HEK293T (cell line): ENCODE data around the gene AKAP6.

Source experiments
- CTCF ChIA-PET: fragments of 350-600 bp; formaldehyde crosslinking; extraction: SDS; loops from one replicate; lab custom pipeline; 2021; ENCODE audit warnings: antibody characterized with exemption, inconsistent platforms; lab: Yijun Ruan, JAX
- POLR2A ChIA-PET: fragments of 350-600 bp; formaldehyde crosslinking; extraction: SDS; loops from one replicate; lab custom pipeline; 2020; ENCODE audit warnings: antibody characterized with exemption, inconsistent platforms; lab: Yijun Ruan, JAX
- DNase-seq: peaks from one replicate; pipeline ENCODE4 v3.0.0; 2012; ENCODE audit warnings: mixed read lengths; ENCODE audit errors: extremely low spot score
- ARNT ChIP-seq: fragments of 450-650 bp; IDR thresholded peaks from 2 replicates; pipeline ENCODE4 v1.6.1; 2017; ENCODE audit warnings: mild to moderate bottlenecking
- BHLHE40 ChIP-seq: fragments of 450-650 bp; IDR thresholded peaks from 2 replicates; pipeline ENCODE4 v1.6.1; 2016; ENCODE audit warnings: mild to moderate bottlenecking, moderate library complexity, borderline replicate concordance
- CTBP1 ChIP-seq: fragments of 450-650 bp; IDR thresholded peaks from 2 replicates; pipeline ENCODE4 v1.6.1; 2016; ENCODE audit warnings: borderline replicate concordance
- ELF4 ChIP-seq: fragments of 450-650 bp; IDR thresholded peaks from 2 replicates; pipeline ENCODE4 v1.6.1; 2017; ENCODE audit warnings: antibody characterized with exemption
- FOXA1 ChIP-seq: fragments of 450-650 bp; IDR thresholded peaks from 2 replicates; pipeline ENCODE4 v1.6.1; 2016; ENCODE audit warnings: mild to moderate bottlenecking
- FOXK2 ChIP-seq: fragments of 450-650 bp; IDR thresholded peaks from 2 replicates; pipeline ENCODE4 v1.6.1; 2016; ENCODE audit warnings: mild to moderate bottlenecking
- FOXM1 ChIP-seq: fragments of 450-650 bp; IDR thresholded peaks from 2 replicates; pipeline ENCODE4 v1.6.1; 2017; ENCODE audit warnings: mild to moderate bottlenecking, borderline replicate concordance
- HDGF ChIP-seq: fragments of 450-650 bp; IDR thresholded peaks from 2 replicates; pipeline ENCODE4 v1.6.1; 2017; ENCODE audit warnings: antibody characterized with exemption, borderline replicate concordance
- L3MBTL2 ChIP-seq: fragments of 450-650 bp; conservative IDR thresholded peaks from 2 replicates; pipeline ENCODE4 v1.6.1; 2016; ENCODE audit warnings: mild to moderate bottlenecking
- LEF1 ChIP-seq: fragments of 450-650 bp; IDR thresholded peaks from 2 replicates; pipeline ENCODE4 v1.6.1; 2017; ENCODE audit warnings: mild to moderate bottlenecking, borderline replicate concordance
- NFRKB ChIP-seq: fragments of 450-650 bp; IDR thresholded peaks from 2 replicates; pipeline ENCODE4 v1.6.1; 2016; ENCODE audit warnings: mild to moderate bottlenecking, moderate library complexity
- PKNOX1 ChIP-seq: fragments of 450-650 bp; IDR thresholded peaks from 2 replicates; pipeline ENCODE4 v1.6.1; 2016
- SP1 ChIP-seq: fragments of 450-650 bp; IDR thresholded peaks from 2 replicates; pipeline ENCODE4 v1.6.1; 2017
- SUZ12 ChIP-seq: fragments of 450-650 bp; IDR thresholded peaks from 2 replicates; pipeline ENCODE4 v1.6.1; 2016; ENCODE audit warnings: mild to moderate bottlenecking
- TARDBP ChIP-seq: fragments of 450-650 bp; IDR thresholded peaks from 2 replicates; pipeline ENCODE4 v1.6.1; 2016
- ZNF384 ChIP-seq: fragments of 450-650 bp; IDR thresholded peaks from 2 replicates; pipeline ENCODE4 v1.6.1; 2016

The AKAP6 gene

GRCh38 chr14:32678088-32678487 is 349.0 kb downstream of the AKAP6 start:
- POLR2A ChIA-PET = no interaction called here
- DNase-seq = no peak
- no peak for TF ChIP-seq FOXK2
- TF ChIP-seq TARDBP = no peak
- no peak for TF ChIP-seq ARNT
- TF ChIP-seq ELF4 = no peak
- no peak for TF ChIP-seq LEF1
- TF ChIP-seq BHLHE40 = no peak
- no peak for TF ChIP-seq SUZ12
- no peak for TF ChIP-seq PKNOX1
- no peak for TF ChIP-seq NFRKB
- TF ChIP-seq FOXA1 = no peak
- TF ChIP-seq FOXM1 = no peak
- TF ChIP-seq HDGF = no peak
- no peak for TF ChIP-seq SP1
- TF ChIP-seq L3MBTL2 = no peak
- TF ChIP-seq CTBP1 = no peak
- no peak for TF ChIP-seq ZNF384
- CTCF ChIA-PET = no interaction called here

DNA sequence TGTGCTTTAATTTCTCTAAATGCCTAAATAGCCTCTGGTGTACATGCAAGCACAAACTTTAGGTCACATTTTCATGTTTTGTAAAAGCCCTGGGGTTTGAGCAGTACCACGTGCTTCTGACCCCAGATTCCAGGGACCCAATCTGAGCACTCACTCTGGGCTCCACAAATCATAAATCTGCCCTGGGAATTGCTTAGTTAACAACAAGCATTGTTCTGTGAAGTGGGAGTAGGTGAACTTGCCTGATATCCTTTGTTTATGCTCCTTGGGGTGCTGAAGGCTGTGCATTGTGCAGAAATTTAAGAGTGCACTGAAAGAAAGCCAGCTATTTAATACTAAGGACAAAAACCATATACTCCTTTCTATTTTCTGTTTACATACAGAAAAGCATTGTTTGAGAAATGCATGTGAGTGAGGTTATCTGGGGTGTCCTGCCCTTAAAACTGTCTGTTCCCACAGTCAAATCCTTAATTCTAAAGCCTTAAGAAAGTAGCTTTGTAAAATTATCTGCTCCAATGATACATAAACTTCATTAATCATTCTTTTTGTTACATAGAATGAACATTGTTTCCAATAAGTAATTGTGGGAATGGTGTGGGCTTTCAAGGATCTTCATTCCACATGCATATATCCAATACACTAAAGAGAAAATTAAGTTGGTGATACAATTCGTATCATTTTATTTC is 351.0 kb downstream of the AKAP6 start:
- CTCF ChIA-PET = no interaction called here
- TF ChIP-seq BHLHE40 (no peak), TARDBP (no peak), PKNOX1 (no peak), FOXM1 (no peak)
- POLR2A ChIA-PET = no interaction called here
- DNase-seq = no peak

DNA sequence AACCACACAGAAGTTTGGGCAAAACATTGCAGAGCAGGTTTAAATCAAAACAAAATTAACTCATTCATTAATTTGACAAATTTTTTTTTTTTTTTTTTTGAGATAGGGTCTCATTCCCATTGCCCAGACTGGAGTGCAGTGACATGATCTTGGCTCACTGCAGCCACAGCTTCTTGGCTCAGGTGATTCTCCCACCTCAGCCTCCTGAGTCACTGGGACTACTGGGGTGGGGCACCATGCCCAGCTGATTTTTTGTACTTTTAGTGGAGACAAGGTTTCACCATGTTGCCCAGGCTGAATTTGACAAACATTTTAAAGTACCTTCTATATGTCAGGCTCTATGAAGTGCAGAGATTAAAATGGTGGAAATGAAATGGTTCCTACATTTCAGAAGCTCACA is 352.5 kb downstream of the AKAP6 start:
- DNase-seq = no peak
- TF ChIP-seq TARDBP = no peak
- TF ChIP-seq ARNT = no peak
- no peak for TF ChIP-seq SP1
- no peak for TF ChIP-seq CTBP1
- no peak for TF ChIP-seq ELF4
- no peak for TF ChIP-seq FOXA1
- no peak for TF ChIP-seq L3MBTL2
- no peak for TF ChIP-seq PKNOX1
- TF ChIP-seq BHLHE40 = no peak
- TF ChIP-seq FOXM1 = no peak
- no peak for TF ChIP-seq HDGF
- no peak for TF ChIP-seq ZNF384
- TF ChIP-seq NFRKB = no peak
- no peak for TF ChIP-seq SUZ12
- no peak for TF ChIP-seq FOXK2
- TF ChIP-seq LEF1 = no peak
- ChIA-PET POLR2A (no interaction called here), CTCF (no interaction called here)

DNA sequence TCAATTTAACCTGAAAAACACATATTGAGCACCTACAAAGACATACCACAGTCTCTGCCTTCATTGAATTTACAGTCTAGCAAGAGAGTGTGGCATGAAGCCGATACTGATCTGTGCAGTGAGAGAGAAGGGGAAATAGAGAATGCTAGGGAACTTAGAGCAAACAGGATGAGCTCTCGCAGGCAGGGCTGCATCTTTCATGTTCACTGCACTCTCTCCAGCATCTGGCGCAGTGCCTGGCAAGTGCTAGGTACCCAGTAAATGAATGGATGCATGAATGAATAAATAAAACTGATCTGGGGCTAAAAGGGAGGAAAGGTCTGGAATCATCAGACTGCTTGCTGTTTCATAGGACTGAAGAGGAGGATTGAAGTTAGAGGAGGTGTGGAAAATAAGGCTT is 353.1 kb downstream of the AKAP6 start:
- no peak for TF ChIP-seq PKNOX1
- TF ChIP-seq SUZ12 = no peak
- no peak for TF ChIP-seq FOXM1
- TF ChIP-seq LEF1 = no peak
- no peak for TF ChIP-seq ELF4
- no peak for TF ChIP-seq HDGF
- no peak for TF ChIP-seq ARNT
- TF ChIP-seq CTBP1 = no peak
- TF ChIP-seq SP1 = no peak
- TF ChIP-seq ZNF384 = no peak
- no peak for TF ChIP-seq NFRKB
- no peak for TF ChIP-seq FOXA1
- no peak for TF ChIP-seq BHLHE40
- TF ChIP-seq L3MBTL2 = no peak
- no peak for TF ChIP-seq TARDBP
- TF ChIP-seq FOXK2 = no peak
- no peak for DNase-seq
- POLR2A ChIA-PET = no interaction called here
- CTCF ChIA-PET = no interaction called here

DNA sequence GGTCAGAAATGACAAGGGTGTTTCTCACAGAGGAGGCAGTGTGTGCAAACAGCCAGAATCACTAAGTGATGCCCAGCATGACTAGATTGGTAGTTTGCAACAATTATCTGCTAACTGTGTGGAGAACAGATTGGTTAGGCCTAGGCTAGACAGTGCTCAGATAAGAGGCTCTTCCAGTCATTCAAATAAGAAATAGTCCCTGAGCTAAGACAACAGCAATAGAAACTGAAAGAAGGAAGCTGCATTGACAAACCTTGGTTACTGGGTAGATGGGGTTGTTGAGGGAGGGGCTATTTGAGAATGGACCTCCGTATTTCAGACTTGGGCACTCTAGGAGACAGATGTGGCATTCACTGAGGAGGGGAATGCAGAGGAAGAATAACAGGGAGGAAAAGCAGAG is 354.6 kb downstream of the AKAP6 start:
- CTCF ChIA-PET = no interaction called here
- TF ChIP-seq NFRKB (no peak), FOXA1 (no peak), L3MBTL2 (no peak), CTBP1 (no peak), ARNT (no peak), PKNOX1 (no peak), ZNF384 (no peak), LEF1 (no peak), SP1 (no peak), FOXK2 (no peak), ELF4 (no peak), SUZ12 (no peak), BHLHE40 (no peak), TARDBP (no peak), HDGF (no peak), FOXM1 (no peak)
- POLR2A ChIA-PET = no interaction called here
- DNase-seq = no peak
